OCI-LY1 (cell line): ENCODE results near the gene EHF.

Experiments used
- EZH2 ChIP-seq: fragments of 200-600 bp; sonication (generic), shearing (Covaris generic); IDR thresholded peaks from 2 replicates; pipeline ENCODE4 v1.8.0; 2017; ENCODE audit warnings: borderline replicate concordance, mixed run types, mild to moderate bottlenecking, antibody characterized with exemption, low read length, moderate library complexity, mixed read lengths
- TF ChIP-seq, protein P1 (sequence below): fragments of 200-600 bp; sonication (generic), shearing (Covaris generic); IDR thresholded peaks from 2 replicates; pipeline ENCODE4 v1.5.1; 2017; ENCODE audit warnings: mild to moderate bottlenecking, antibody characterized with exemption, low read length, moderate library complexity, mixed read lengths

DNA sequence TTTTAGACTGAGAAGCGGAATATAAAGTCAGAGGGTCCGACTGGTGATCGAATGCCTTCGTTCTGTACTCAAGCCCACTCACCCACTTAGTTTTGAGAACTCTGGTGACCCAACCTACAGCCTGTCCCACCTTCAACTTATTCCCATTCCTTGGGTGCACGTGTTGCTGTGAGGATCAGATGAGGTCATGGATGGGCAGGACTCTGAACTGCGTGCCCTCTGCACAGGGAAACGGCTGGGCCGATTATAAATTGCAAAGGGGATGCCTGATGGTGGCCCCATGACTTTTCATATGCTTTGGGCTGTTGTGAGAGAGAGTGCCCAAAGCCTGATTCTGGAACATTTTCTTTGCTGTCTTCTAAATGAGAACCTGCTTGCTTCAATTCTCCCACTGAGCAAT, 16.0 kb upstream of the EHF start:
- TF ChIP-seq, protein P1, sequence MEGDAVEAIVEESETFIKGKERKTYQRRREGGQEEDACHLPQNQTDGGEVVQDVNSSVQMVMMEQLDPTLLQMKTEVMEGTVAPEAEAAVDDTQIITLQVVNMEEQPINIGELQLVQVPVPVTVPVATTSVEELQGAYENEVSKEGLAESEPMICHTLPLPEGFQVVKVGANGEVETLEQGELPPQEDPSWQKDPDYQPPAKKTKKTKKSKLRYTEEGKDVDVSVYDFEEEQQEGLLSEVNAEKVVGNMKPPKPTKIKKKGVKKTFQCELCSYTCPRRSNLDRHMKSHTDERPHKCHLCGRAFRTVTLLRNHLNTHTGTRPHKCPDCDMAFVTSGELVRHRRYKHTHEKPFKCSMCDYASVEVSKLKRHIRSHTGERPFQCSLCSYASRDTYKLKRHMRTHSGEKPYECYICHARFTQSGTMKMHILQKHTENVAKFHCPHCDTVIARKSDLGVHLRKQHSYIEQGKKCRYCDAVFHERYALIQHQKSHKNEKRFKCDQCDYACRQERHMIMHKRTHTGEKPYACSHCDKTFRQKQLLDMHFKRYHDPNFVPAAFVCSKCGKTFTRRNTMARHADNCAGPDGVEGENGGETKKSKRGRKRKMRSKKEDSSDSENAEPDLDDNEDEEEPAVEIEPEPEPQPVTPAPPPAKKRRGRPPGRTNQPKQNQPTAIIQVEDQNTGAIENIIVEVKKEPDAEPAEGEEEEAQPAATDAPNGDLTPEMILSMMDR, result no peak
- no peak for TF ChIP-seq EZH2
